Trophoblast cell (in vitro differentiated cells and primary cell): ENCODE results near the gene EPHA3. TPM values are rescaled to one million over a fixed set of nuclear protein-coding genes. Genes with fewer than 3 reads are reported as not detected.

Source experiments
- DNase-seq, 2 donors: peaks; one replicate each; pipeline ENCODE4 v3.0.0-alpha.2; 2016
- H2AFZ ChIP-seq: 2 replicates; pipeline ENCODE4 v1.6.1; 2013; ENCODE audit warnings: low read length, moderate library complexity, mild to moderate bottlenecking; ENCODE audit not compliant: insufficient read depth, poor library complexity
- H2AK5ac ChIP-seq: 2 replicates; pipeline ENCODE4 v1.6.1; 2013; ENCODE audit warnings: mild to moderate bottlenecking, low read length
- H2BK120ac ChIP-seq: 2 replicates; pipeline ENCODE4 v1.6.1; 2013; ENCODE audit warnings: low read length, mild to moderate bottlenecking, moderate library complexity; ENCODE audit not compliant: insufficient read depth, poor library complexity
- H2BK12ac ChIP-seq: 2 replicates; pipeline ENCODE4 v1.6.1; 2013; ENCODE audit warnings: mild to moderate bottlenecking, low read length, moderate library complexity
- H2BK5ac ChIP-seq: 2 replicates; pipeline ENCODE4 v1.6.1; 2013; ENCODE audit warnings: low read length, low read depth, moderate library complexity, mild to moderate bottlenecking; ENCODE audit not compliant: poor library complexity
- H3K14ac ChIP-seq: 2 replicates; pipeline ENCODE4 v1.6.1; 2013; ENCODE audit warnings: mild to moderate bottlenecking, low read length
- H3K18ac ChIP-seq: 2 replicates; pipeline ENCODE4 v1.6.1; 2013; ENCODE audit warnings: mild to moderate bottlenecking, low read length
- H3K23ac ChIP-seq: 2 replicates; pipeline ENCODE4 v1.6.1; 2013; ENCODE audit warnings: low read length
- H3K27ac ChIP-seq: 2 replicates; pipeline ENCODE4 v1.5.1; 2013; ENCODE audit warnings: low read depth, mild to moderate bottlenecking, inconsistent platforms, low read length, moderate library complexity
- H3K27me3 ChIP-seq: 2 replicates; pipeline ENCODE4 v1.6.1; 2013; ENCODE audit warnings: inconsistent platforms, mild to moderate bottlenecking, low read length, moderate library complexity; ENCODE audit not compliant: insufficient read depth
- H3K36me3 ChIP-seq, 2 experiments: 1 replicate in 1 of 2; 2 replicates in 1 of 2; pipeline ENCODE4 v1.6.1; 2013; ENCODE audit warnings: low read length in 2 of 2, mild to moderate bottlenecking in 2 of 2, moderate library complexity in 1 of 2; ENCODE audit not compliant: insufficient read depth in 2 of 2, control insufficient read depth in 1 of 2
- H3K4ac ChIP-seq: 2 replicates; pipeline ENCODE4 v1.6.1; 2013; ENCODE audit warnings: low read depth, mild to moderate bottlenecking, low read length, moderate library complexity
- H3K4me1 ChIP-seq, 2 experiments: 1 replicate in 1 of 2; 2 replicates in 1 of 2; pipeline ENCODE4 v1.6.1; 2013; ENCODE audit warnings: low read length in 2 of 2, mild to moderate bottlenecking in 2 of 2, moderate library complexity in 1 of 2; ENCODE audit not compliant: insufficient read depth in 2 of 2, control insufficient read depth in 1 of 2
- H3K4me2 ChIP-seq: 2 replicates; pipeline ENCODE4 v1.6.1; 2013; ENCODE audit warnings: inconsistent platforms, mild to moderate bottlenecking, low read length, moderate library complexity
- H3K4me3 ChIP-seq: 2 replicates; pipeline ENCODE4 v1.5.1; 2013; ENCODE audit warnings: mild to moderate bottlenecking, low read depth, low read length, inconsistent platforms
- H3K79me1 ChIP-seq: one replicate; pipeline ENCODE4 v1.6.1; 2013; ENCODE audit warnings: low read length
- H3K79me2 ChIP-seq: 2 replicates; pipeline ENCODE4 v1.6.1; 2013; ENCODE audit warnings: low read length, mild to moderate bottlenecking; ENCODE audit not compliant: control insufficient read depth, insufficient read depth, poor library complexity
- H3K9ac ChIP-seq: 2 replicates; pipeline ENCODE4 v1.6.1; 2013; ENCODE audit warnings: mild to moderate bottlenecking, low read length
- H3K9me3 ChIP-seq: 2 replicates; pipeline ENCODE4 v1.6.1; 2013; ENCODE audit warnings: low read depth, mild to moderate bottlenecking, control low read depth, inconsistent platforms, low read length; ENCODE audit not compliant: insufficient read depth
- H4K12ac ChIP-seq: 2 replicates; pipeline ENCODE4 v1.6.1; 2013; ENCODE audit warnings: low read depth, mild to moderate bottlenecking, low read length, moderate library complexity
- H4K8ac ChIP-seq: 2 replicates; pipeline ENCODE4 v1.6.1; 2013; ENCODE audit warnings: low read depth, mild to moderate bottlenecking, low read length, moderate library complexity
- H4K91ac ChIP-seq: one replicate; pipeline ENCODE4 v1.6.1; 2013; ENCODE audit warnings: low read depth, mild to moderate bottlenecking, low read length, moderate library complexity
- WGBS: extraction: QIAGEN DNeasy Blood & Tissue Kit; methylation state at CpG from one replicate; pipeline ENCODE4 v1.1.7; 2013; ENCODE audit warnings: missing lambda C conversion rate; ENCODE audit not compliant: insufficient read length, insufficient coverage; ENCODE audit errors: extremely low coverage; 5-methylcytosine and 5-hydroxymethylcytosine counted together
- polyA plus RNA-seq: library from polyadenylated mRNA; stranded (reverse); fragments of 200-250 nt; gene quantifications from 2 replicates; pipeline ENCODE4 v1.2.3, GENCODE V29; 2013

EPHA3 gene
- 0.01 TPM in 2 replicates for polyA plus RNA-seq

DNA sequence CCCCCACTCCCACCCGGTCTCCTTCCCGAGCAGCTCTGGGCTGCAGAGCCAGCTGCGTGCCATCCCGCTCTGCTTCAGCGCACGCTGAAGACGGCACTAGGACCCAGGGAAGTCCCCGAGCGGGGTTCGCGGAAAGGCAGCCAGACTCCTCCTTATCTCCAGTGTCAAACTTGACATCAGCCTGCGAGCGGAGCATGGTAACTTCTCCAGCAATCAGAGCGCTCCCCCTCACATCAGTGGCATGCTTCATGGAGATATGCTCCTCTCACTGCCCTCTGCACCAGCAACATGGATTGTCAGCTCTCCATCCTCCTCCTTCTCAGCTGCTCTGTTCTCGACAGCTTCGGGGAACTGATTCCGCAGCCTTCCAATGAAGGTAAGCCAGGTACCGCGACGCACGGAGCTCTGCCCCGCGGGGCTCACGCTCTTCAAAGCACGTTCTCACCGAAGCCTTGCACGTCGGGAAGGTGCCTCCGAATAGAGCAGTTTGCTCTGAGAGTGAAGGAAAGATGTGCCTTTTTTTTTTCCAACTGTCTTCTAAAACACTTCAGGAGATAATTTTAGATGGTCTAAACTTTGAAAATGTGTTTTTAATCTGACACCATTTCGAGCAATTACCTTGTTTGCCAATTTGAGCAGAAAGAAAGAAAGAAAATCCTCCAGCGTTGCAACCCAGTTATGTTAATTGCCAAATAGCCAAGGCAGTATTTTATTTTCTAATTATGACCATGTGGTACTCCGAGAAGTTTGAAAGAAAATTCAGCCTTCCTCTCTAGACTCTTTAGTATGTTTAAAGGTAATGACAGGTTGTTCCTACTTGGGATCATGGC, at the start of gene EPHA3:
Gene EPHA3, plus strand, starts transcription at position 161 of the 830 bp plus-strand sequence. Its CDS starts 128 bp downstream, at position 289.
- Histone ChIP-seq H2BK5ac (no peak within 1 kb of the TSS), H3K4me2 (peak within 1 kb of the TSS; percentile 75), H3K27me3 (no peaks in the 10 kb centered on the region), H3K9me3 (no peaks in the 10 kb centered on the region), H2AFZ (no peak within 1 kb of the TSS), H3K18ac (no peak within 1 kb of the TSS), H2BK12ac (no peak within 1 kb of the TSS), H3K27ac (no peak within 1 kb of the TSS), H3K4me1 (no peaks in the 10 kb centered on the region), H3K79me1 (no peaks in the 10 kb centered on the region), H3K23ac (no peak within 1 kb of the TSS), H3K36me3 (no peaks in the 10 kb centered on the region), H3K4me3 (peak within 1 kb of the TSS; percentile 59), H2BK120ac (no peak within 1 kb of the TSS), H4K91ac (no peak within 1 kb of the TSS), H3K4ac (no peak within 1 kb of the TSS), H3K79me2 (no peaks in the 10 kb centered on the region), H3K9ac (no peak within 1 kb of the TSS), H4K12ac (no peak within 1 kb of the TSS), H3K14ac (no peak within 1 kb of the TSS), H2AK5ac (no peak within 1 kb of the TSS), H4K8ac (no peak within 1 kb of the TSS)
- WGBS: no CpG with 5 or more reads among the region's 32 CpGs
- peak in 1 of 2 donors; percentile 3 for DNase-seq

DNA sequence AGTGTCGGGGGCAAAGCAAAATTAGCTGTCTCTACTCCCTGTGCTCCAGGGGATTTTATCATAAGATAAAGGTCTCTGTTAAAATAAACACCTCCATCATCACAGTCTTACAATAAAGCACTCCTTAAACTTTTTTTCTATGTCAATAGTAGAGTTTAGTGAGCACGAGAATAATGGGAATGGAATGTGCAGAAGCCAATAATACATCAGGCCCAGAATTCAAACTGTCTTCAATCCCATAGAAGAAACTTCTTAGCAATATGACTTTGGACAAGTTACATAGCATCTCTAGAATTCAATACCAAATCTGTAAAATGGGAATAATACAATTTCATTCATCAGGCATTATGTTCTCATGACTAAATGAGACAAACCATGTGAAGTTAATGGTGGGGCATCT, 49.0 kb upstream of the EPHA3 start:
- no peak overlapping the region for H2BK120ac ChIP-seq
- WGBS: no CpG with 5 or more reads among the region's 2 CpGs
- no peak overlapping the region for H3K14ac ChIP-seq
- no peak overlapping the region for H2BK5ac ChIP-seq
- no peaks in the 10 kb centered on the region for H3K36me3 ChIP-seq
- H3K23ac ChIP-seq: no peak overlapping the region
- H3K9me3 ChIP-seq: no peaks in the 10 kb centered on the region
- H3K79me1 ChIP-seq: no peaks in the 10 kb centered on the region
- no peak overlapping the region for H3K9ac ChIP-seq
- no peak overlapping the region for H2AFZ ChIP-seq
- no peak overlapping the region for H3K4me2 ChIP-seq
- H2BK12ac ChIP-seq: no peak overlapping the region
- H3K4ac ChIP-seq: no peak overlapping the region
- no peak overlapping the region for H4K91ac ChIP-seq
- no peaks in the 10 kb centered on the region for H3K27me3 ChIP-seq
- H3K4me1 ChIP-seq: no peaks in the 10 kb centered on the region
- no peaks in the 10 kb centered on the region for H3K79me2 ChIP-seq
- H3K27ac ChIP-seq: no peak overlapping the region
- no peak overlapping the region for H4K12ac ChIP-seq
- H4K8ac ChIP-seq: no peak overlapping the region
- no peak overlapping the region for H3K18ac ChIP-seq
- no peak overlapping the region for H2AK5ac ChIP-seq
- no peak for DNase-seq
- no peak overlapping the region for H3K4me3 ChIP-seq

DNA sequence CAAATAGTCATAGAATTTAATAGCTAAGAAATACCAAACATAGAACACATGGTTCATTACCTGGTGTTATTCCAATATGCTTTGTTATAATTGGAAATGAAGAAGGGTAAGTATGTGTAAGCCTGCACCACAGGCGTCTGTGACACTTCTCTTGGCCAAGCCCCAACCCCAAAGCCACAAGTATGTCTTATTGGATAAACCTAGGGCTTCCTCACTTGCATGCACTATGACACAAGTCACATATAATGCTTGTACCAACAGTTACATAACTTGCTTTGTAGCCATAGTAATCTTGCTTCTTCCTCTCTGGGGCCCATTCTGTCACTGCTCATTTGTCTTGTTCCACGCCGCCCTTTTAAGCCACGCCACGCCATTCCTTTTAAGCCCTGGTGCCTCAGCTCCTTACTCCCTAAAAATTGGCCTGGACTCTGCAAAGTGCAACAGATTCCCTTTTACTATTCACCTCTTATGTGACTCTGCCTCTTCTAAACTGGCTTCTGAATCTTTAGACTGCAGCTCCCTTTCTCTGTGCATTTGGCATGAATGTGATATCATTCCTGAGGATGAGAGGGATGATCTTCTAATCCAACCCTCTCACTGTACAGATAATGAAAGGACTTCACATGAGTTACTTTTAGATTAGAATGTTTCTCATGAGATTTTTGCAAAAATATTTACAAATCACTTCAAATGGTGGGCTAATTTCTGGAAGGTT, 48.1 kb upstream of the EPHA3 start:
- Histone ChIP-seq H3K4ac (no peak overlapping the region), H2BK120ac (no peak overlapping the region), H3K23ac (no peak overlapping the region), H3K9ac (no peak overlapping the region), H4K91ac (no peak overlapping the region), H2AFZ (no peak overlapping the region), H2BK12ac (no peak overlapping the region), H2AK5ac (no peak overlapping the region), H3K79me2 (no peaks in the 10 kb centered on the region), H2BK5ac (no peak overlapping the region), H3K9me3 (no peaks in the 10 kb centered on the region), H3K36me3 (no peaks in the 10 kb centered on the region), H3K18ac (no peak overlapping the region), H3K27me3 (no peaks in the 10 kb centered on the region), H3K14ac (no peak overlapping the region), H3K4me2 (no peak overlapping the region), H3K79me1 (no peaks in the 10 kb centered on the region), H3K4me1 (no peaks in the 10 kb centered on the region), H3K4me3 (no peak overlapping the region), H3K27ac (no peak overlapping the region), H4K8ac (no peak overlapping the region), H4K12ac (no peak overlapping the region)
- WGBS: no CpG with 5 or more reads among the region's 5 CpGs
- no peak for DNase-seq

- Histone ChIP-seq H3K4me1 (no peaks in the 10 kb centered on the region), H2BK5ac (no peak overlapping the region), H3K79me1 (no peaks in the 10 kb centered on the region), H3K4me3 (no peak overlapping the region), H2AFZ (no peak overlapping the region), H4K12ac (no peak overlapping the region), H3K4me2 (no peak overlapping the region), H4K8ac (no peak overlapping the region), H3K27ac (no peak overlapping the region), H3K18ac (no peak overlapping the region), H3K36me3 (no peaks in the 10 kb centered on the region), H3K9me3 (no peaks in the 10 kb centered on the region), H3K23ac (no peak overlapping the region), H3K4ac (no peak overlapping the region), H2AK5ac (no peak overlapping the region), H3K9ac (no peak overlapping the region), H3K27me3 (no peaks in the 10 kb centered on the region), H2BK12ac (no peak overlapping the region), H3K79me2 (no peaks in the 10 kb centered on the region), H3K14ac (no peak overlapping the region), H4K91ac (no peak overlapping the region), H2BK120ac (no peak overlapping the region)
- no CpG with 5 or more reads among the region's 2 CpGs for WGBS
- DNase-seq: no peak
Observed at GRCh38 chr3:89061259-89061658, 46.2 kb upstream of the EPHA3 start.
